SK-N-SH treated with all-trans-retinoic acid at 6 μM for 48 hours (cell line): Measurements from ENCODE around the gene R3HDM2.
"Not testable (repeated sequence)": the region's sequence is repeated elsewhere in the genome, so short reads cannot be mapped to it uniquely, and the experiment has no call there.

Experiments
- ATAC-seq: fragments of 200-7000 bp; cut with Tn5 transposase; 3 replicates; pipeline ENCODE4 v1.9.1; 2020; ENCODE audit warnings: mild to moderate bottlenecking, moderate library complexity
- CREB5 ChIP-seq: fragments of 250-450 bp; sonication (Bioruptor Pico); IDR thresholded peaks from 2 replicates; pipeline ENCODE4 v1.5.1; 2020; ENCODE audit warnings: low read depth, mild to moderate bottlenecking, moderate library complexity
- CSDC2 ChIP-seq: fragments of 250-450 bp; sonication (Bioruptor Pico); IDR thresholded peaks from 2 replicates; pipeline ENCODE4 v1.5.0; 2020; ENCODE audit warnings: mild to moderate bottlenecking, moderate library complexity
- CSRNP3 ChIP-seq: fragments of 250-450 bp; sonication (Bioruptor Pico); IDR thresholded peaks from 2 replicates; pipeline ENCODE4 v1.5.1; 2021; ENCODE audit warnings: mild to moderate bottlenecking, moderate library complexity
- ESRRG ChIP-seq: fragments of 250-450 bp; sonication (Bioruptor Pico); IDR thresholded peaks from 2 replicates; pipeline ENCODE4 v1.6.1; 2021; ENCODE audit warnings: mild to moderate bottlenecking
- ISL1 ChIP-seq: fragments of 250-450 bp; sonication (Bioruptor Pico); IDR thresholded peaks from 2 replicates; pipeline ENCODE4 v2.1.2; 2022; ENCODE audit warnings: mild to moderate bottlenecking, moderate library complexity
- OSR1 ChIP-seq: fragments of 250-450 bp; sonication (Bioruptor Pico); IDR thresholded peaks from 2 replicates; pipeline ENCODE4 v1.8.0; 2022; ENCODE audit warnings: moderate library complexity, mild to moderate bottlenecking, inconsistent platforms
- PATZ1 ChIP-seq: fragments of 250-450 bp; sonication (Bioruptor Pico); IDR thresholded peaks from 2 replicates; pipeline ENCODE4 v1.8.0; 2020; ENCODE audit warnings: mild to moderate bottlenecking, moderate library complexity, borderline replicate concordance
- POU6F1 ChIP-seq: fragments of 250-450 bp; sonication (Bioruptor Pico); IDR thresholded peaks from 2 replicates; pipeline ENCODE4 v1.8.0; 2021; ENCODE audit warnings: low read depth, mild to moderate bottlenecking, moderate library complexity, borderline replicate concordance
- PPARA ChIP-seq: fragments of 250-450 bp; sonication (Bioruptor Pico); IDR thresholded peaks from 2 replicates; pipeline ENCODE4 v1.5.0; 2020; ENCODE audit warnings: mild to moderate bottlenecking, borderline replicate concordance
- RARB ChIP-seq: fragments of 250-450 bp; sonication (Bioruptor Pico); IDR thresholded peaks from 2 replicates; pipeline ENCODE4 v1.8.0; 2021; ENCODE audit warnings: mild to moderate bottlenecking, moderate library complexity
- TCF4 ChIP-seq: fragments of 250-450 bp; sonication (Bioruptor Pico); IDR thresholded peaks from 2 replicates; pipeline ENCODE4 v1.8.0; 2021; ENCODE audit warnings: mild to moderate bottlenecking, moderate library complexity, borderline replicate concordance
- TOX ChIP-seq: fragments of 250-450 bp; sonication (Bioruptor Pico); IDR thresholded peaks from 2 replicates; pipeline ENCODE4 v1.8.0; 2021; ENCODE audit warnings: mild to moderate bottlenecking, moderate library complexity, borderline replicate concordance
- ZC3H10 ChIP-seq: fragments of 250-450 bp; sonication (Bioruptor Pico); IDR thresholded peaks from 2 replicates; pipeline ENCODE4 v1.5.1; 2021; ENCODE audit warnings: mild to moderate bottlenecking, moderate library complexity
- ZFP3 ChIP-seq: fragments of 250-450 bp; sonication (Bioruptor Pico); IDR thresholded peaks from 2 replicates; pipeline ENCODE4 v1.5.0; 2020; ENCODE audit warnings: mild to moderate bottlenecking, moderate library complexity
- ZFP30 ChIP-seq: fragments of 450-650 bp; formaldehyde crosslinking; IDR thresholded peaks from 2 replicates; pipeline ENCODE4 v1.5.0; 2022; ENCODE audit warnings: mild to moderate bottlenecking, moderate library complexity
- ZNF565 ChIP-seq: fragments of 450-650 bp; formaldehyde crosslinking; conservative IDR thresholded peaks from 2 replicates; pipeline ENCODE4 v1.5.0; 2020; ENCODE audit warnings: low read depth, mild to moderate bottlenecking, moderate library complexity
- ZNF70 ChIP-seq: fragments of 450-650 bp; formaldehyde crosslinking; IDR thresholded peaks from 2 replicates; pipeline ENCODE4 v1.5.0; 2020; ENCODE audit warnings: mild to moderate bottlenecking, moderate library complexity
- ZNF8 ChIP-seq: fragments of 450-650 bp; formaldehyde crosslinking; IDR thresholded peaks from 2 replicates; pipeline ENCODE4 v1.5.0; 2020; ENCODE audit warnings: mild to moderate bottlenecking, moderate library complexity

The R3HDM2 gene

GRCh38 chr12:57416039-57416996, 14.5 kb downstream of the R3HDM2 start:
- TF ChIP-seq CSRNP3 (no peak), CREB5 (CRISPR knock-in tag) (no peak), POU6F1 (no peak), TCF4 (CRISPR knock-in tag) (no peak)
- peak; percentile 61 for ATAC-seq

- TF ChIP-seq CREB5 (CRISPR knock-in tag), result no peak
- TF ChIP-seq ZNF70 (CRISPR knock-in tag), result no peak
- no peak for TF ChIP-seq ZNF565
- no peak for TF ChIP-seq POU6F1
- no peak for TF ChIP-seq ISL1 (CRISPR knock-in tag)
- TF ChIP-seq RARB (CRISPR knock-in tag), result no peak
- TF ChIP-seq PPARA (CRISPR knock-in tag), result no peak
- no peak for TF ChIP-seq OSR1 (CRISPR knock-in tag)
- no peak for TF ChIP-seq TOX (CRISPR knock-in tag)
- no peak for TF ChIP-seq CSDC2 (CRISPR knock-in tag)
- TF ChIP-seq ZFP30, result no peak
- TF ChIP-seq ZC3H10 (CRISPR knock-in tag), result no peak
- TF ChIP-seq ESRRG (CRISPR knock-in tag), result no peak
- no peak for ATAC-seq
Observed at GRCh38 chr12:57415088-57415487, 15.8 kb downstream of the R3HDM2 start.

GRCh38 chr12:57414160-57414559, 16.7 kb downstream of the R3HDM2 start:
- ATAC-seq, result not testable (repeated sequence)

GRCh38 chr12:57410534-57410933, 20.3 kb downstream of the R3HDM2 start:
- TF ChIP-seq PPARA (CRISPR knock-in tag) (no peak), ZNF8 (no peak), ZFP3 (CRISPR knock-in tag) (no peak), TCF4 (CRISPR knock-in tag) (no peak), POU6F1 (no peak), ZFP30 (no peak), PATZ1 (no peak), CREB5 (CRISPR knock-in tag) (no peak)
- ATAC-seq, result no peak
